Spleen (tissue), 11 donors: ENCODE data around the gene ATP8B2. TPM values are rescaled to one million over a fixed set of nuclear protein-coding genes. Genes with fewer than 3 reads are reported as not detected.
A peak's percentile ranks its signal among the peaks of the same experiment; 100 is the strongest.

Experiments used
- DNase-seq: peaks from one replicate; pipeline ENCODE4 v3.0.0-alpha.2; 2020
- H3K27ac ChIP-seq, 8 donors: fragments of 200-600 bp; sonication (generic) in 7 of 8; 1 replicate in 4 of 8; 2 replicates in 4 of 8; pipeline versions ENCODE4 v1.5.0 to v1.8.0; 2016 to 2021; ENCODE audit warnings: inconsistent platforms in 4 of 8, mild to moderate bottlenecking in 4 of 8, moderate library complexity in 1 of 8
- H3K27me3 ChIP-seq, 7 donors: fragments of 200-600 bp; sonication (generic) in 6 of 7; replicated peaks in 1 of 7; 1 replicate in 4 of 7; 2 replicates in 3 of 7; pipeline versions ENCODE4 v1.5.0 to v1.8.0; 2016 to 2021; ENCODE audit warnings: inconsistent platforms in 3 of 7, mild to moderate bottlenecking in 1 of 7
- H3K36me3 ChIP-seq, 6 donors: fragments of 200-600 bp; sonication (generic) in 5 of 6; 1 replicate in 4 of 6; 2 replicates in 2 of 6; pipeline versions ENCODE4 v1.5.0 to v1.8.0; 2016 to 2021; ENCODE audit warnings: inconsistent platforms in 2 of 6
- H3K4me1 ChIP-seq, 6 donors: fragments of 200-600 bp; sonication (generic) in 5 of 6; 1 replicate in 3 of 6; 2 replicates in 3 of 6; pipeline versions ENCODE4 v1.5.0 to v1.8.0; 2016 to 2021; ENCODE audit warnings: inconsistent platforms in 3 of 6
- H3K4me3 ChIP-seq, 8 donors: fragments of 200-600 bp; sonication (generic) in 7 of 8; 1 replicate in 4 of 8; 2 replicates in 4 of 8; pipeline versions ENCODE4 v1.5.0 to v1.8.0; 2016 to 2021; ENCODE audit warnings: inconsistent platforms in 4 of 8, mild to moderate bottlenecking in 4 of 8, moderate library complexity in 2 of 8
- H3K9me3 ChIP-seq, 8 donors: fragments of 200-600 bp; sonication (generic) in 7 of 8; 1 replicate in 4 of 8; 2 replicates in 4 of 8; pipeline versions ENCODE4 v1.5.0 to v1.8.0; 2016 to 2021; ENCODE audit warnings: inconsistent platforms in 4 of 8
- POLR2A ChIP-seq, 3 donors: fragments of 450-650 bp; IDR thresholded peaks; one replicate each; pipeline ENCODE4 v1.5.1; 2017; ENCODE audit warnings: antibody characterized with exemption in 3 of 3, mild to moderate bottlenecking in 1 of 3
- POLR2AphosphoS5 ChIP-seq, 3 donors: sonication (generic); formaldehyde crosslinking; IDR thresholded peaks; one replicate each; pipeline ENCODE4 v1.5.1; 2017; ENCODE audit warnings: antibody characterized with exemption in 3 of 3
- WGBS, 5 donors: extraction: QIAGEN DNeasy Blood & Tissue Kit in 3 of 5; methylation state at CpG; one replicate each; pipeline versions ENCODE4 v1.1.5 to v1.1.7; 2013 to 2018; 5-methylcytosine and 5-hydroxymethylcytosine counted together
- intact Hi-C: fragments of 100-400 bp; cut with DNase I; formaldehyde crosslinking; loops from one replicate; pipeline ENCODE4 v1.15.0; 2023; ENCODE audit warnings: low total_unique reads
- polyA plus RNA-seq, 3 donors: library from polyadenylated mRNA; stranded (reverse); fragments of 200-250 nt; gene quantifications; one replicate each; pipeline ENCODE4 v1.2.1, GENCODE V29; 2013
- total RNA-seq, 7 donors: library from RNA; depleted of rRNA in 3 of 7; stranded (reverse); fragments of >200 nt in 3 of 7; fragmentation: NEBNext Ultra II Directional in 4 of 7; extraction: Animal tissue kit (Norgen Biotek cat#: 25700) in 4 of 7; gene quantifications; one replicate each; pipeline versions ENCODE4 v1.1.0 to v1.2.1, GENCODE V29; 2016 to 2021
- TF ChIP-seq, protein P1 (sequence below), 11 experiments: fragments of 200-600 bp in 7 of 11; fragments of 450-650 bp in 4 of 11; sonication (generic) in 4 of 11; IDR thresholded peaks in 8 of 11; conservative IDR thresholded peaks in 3 of 11; 1 replicate in 7 of 11; 2 replicates in 4 of 11; pipeline versions ENCODE4 v1.4.0 to v1.8.0; 2016 to 2021; ENCODE audit warnings: antibody characterized with exemption in 11 of 11, inconsistent platforms in 4 of 11, mild to moderate bottlenecking in 1 of 11
- donor health status: healthy with polysubstance abuse.
- donor health status: DM: no; HTN: no; CAD: no; lungs with moderate emphysema.
- donor health status: DM: no; HTN: no; CAD: no.
- donor health status: Bipolar disorder and iron deficiency.
- donor health status: healthy.
- donor health status: DM: no; HTN: no; CAD: no.
- donor health status: DM: yes; HTN: yes; CAD: no.

ATP8B2 gene
- total and polyA plus RNA-seq, 10 donors: 5.4 to 107 (median 44.7) TPM

DNA sequence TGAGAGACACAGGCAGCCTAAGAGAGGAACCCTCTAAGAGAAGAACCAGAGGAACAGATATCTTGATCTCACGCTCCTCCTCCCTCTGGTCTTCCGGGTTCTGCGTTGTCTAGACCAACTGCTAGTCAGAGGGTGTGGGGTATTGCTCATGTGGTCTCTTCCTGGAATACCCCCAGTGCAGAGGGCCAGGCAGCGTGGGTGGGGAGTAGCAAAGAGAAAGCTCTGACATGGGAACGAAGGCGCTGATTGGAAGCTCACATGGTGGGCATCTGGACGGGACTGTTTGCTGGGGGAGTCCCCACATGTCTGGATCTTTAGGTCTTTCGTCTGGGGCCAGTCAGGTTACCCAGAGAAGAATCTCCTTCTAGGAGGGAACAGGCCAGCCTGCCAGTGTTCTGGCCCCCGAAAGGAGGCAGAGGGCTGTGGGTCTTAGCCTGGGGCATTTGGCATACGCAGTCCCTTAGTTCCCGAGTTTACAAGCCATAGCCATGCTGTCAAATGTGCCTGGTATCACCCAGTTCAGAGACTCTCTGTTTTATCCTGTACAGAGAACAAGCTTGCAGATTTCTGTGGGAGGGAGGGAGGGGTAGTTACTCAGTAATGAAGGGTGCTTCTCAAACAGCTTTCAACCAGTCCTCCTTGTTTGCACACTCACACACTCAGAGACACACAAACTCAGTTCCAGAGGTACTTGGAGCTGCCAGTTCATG is 61.5 kb downstream of the ATP8B2 start:
- peak in 1 of 3 donors; percentile 44 for TF ChIP-seq POLR2AphosphoS5 (IDR thresholded peaks at IDR 0.05)
- TF ChIP-seq POLR2A (IDR thresholded peaks at IDR 0.05): no peak
- TF ChIP-seq, protein P1, sequence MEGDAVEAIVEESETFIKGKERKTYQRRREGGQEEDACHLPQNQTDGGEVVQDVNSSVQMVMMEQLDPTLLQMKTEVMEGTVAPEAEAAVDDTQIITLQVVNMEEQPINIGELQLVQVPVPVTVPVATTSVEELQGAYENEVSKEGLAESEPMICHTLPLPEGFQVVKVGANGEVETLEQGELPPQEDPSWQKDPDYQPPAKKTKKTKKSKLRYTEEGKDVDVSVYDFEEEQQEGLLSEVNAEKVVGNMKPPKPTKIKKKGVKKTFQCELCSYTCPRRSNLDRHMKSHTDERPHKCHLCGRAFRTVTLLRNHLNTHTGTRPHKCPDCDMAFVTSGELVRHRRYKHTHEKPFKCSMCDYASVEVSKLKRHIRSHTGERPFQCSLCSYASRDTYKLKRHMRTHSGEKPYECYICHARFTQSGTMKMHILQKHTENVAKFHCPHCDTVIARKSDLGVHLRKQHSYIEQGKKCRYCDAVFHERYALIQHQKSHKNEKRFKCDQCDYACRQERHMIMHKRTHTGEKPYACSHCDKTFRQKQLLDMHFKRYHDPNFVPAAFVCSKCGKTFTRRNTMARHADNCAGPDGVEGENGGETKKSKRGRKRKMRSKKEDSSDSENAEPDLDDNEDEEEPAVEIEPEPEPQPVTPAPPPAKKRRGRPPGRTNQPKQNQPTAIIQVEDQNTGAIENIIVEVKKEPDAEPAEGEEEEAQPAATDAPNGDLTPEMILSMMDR (IDR thresholded peaks at IDR 0.05 in 8 of 11, conservative IDR thresholded peaks at IDR 0.05 in 3 of 11): no peak
- Histone ChIP-seq H3K27me3 (no peaks in the 10 kb centered on the region), H3K4me3 (peak overlapping the region in 2 of 8 donors; percentile 10 to 28), H3K27ac (peak overlapping the region; percentile 16 to 86 (median 72)), H3K9me3 (no peaks in the 10 kb centered on the region), H3K36me3 (no peaks in the 10 kb centered on the region), H3K4me1 (peaks cover 0 to 26% (median 15%) of the 10 kb centered on the region in 6 donors)
- WGBS, 5 donors: 68 to 82% (median 78%) methylated on average over 11 of the region's 11 CpGs
- intact Hi-C loops: no loop called here
- peak; percentile 75 for DNase-seq

DNA sequence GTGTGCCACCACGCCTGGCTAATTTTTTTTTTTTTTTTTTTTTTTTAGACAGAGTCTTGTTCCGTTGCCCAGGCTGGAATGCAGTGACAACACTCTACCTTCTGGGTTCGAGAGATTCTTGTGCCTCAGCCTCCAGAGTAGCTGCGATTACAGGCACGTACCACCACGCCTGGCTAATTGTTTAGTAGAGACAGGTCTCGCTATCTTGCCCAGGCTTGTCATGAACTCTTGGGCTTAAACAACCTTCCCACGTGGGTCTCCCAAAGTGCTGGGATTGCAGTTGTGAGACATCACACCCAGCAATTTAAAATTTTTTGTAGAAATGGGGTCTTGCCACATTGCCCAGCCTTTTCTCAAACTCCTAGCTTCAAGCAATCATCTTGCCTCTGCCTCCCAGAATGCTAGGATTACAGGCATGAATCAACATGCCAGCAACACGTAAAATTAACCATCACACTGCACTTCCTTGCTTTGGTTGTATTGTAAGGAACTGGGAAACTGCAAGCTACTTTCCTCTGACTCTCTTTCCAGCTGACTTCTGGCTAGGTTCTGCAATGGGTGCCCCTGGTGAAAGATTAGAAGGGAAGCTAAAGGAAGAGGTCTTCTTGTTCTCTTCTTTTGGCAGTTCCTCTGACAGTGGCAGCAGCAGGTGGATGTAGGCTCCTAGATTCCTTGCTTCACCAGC is 65.9 kb downstream of the ATP8B2 start:
- DNase-seq: no peak
- Histone ChIP-seq H3K4me3 (no peak overlapping the region), H3K27me3 (no peaks in the 10 kb centered on the region), H3K36me3 (no peaks in the 10 kb centered on the region), H3K4me1 (peaks cover 0 to 8% (median 2%) of the 10 kb centered on the region in 6 donors), H3K27ac (no peak overlapping the region), H3K9me3 (peaks cover 0 to 6% (median 0%) of the 10 kb centered on the region in 8 donors)
- no peak for TF ChIP-seq POLR2AphosphoS5 (IDR thresholded peaks at IDR 0.05)
- TF ChIP-seq POLR2A (IDR thresholded peaks at IDR 0.05): no peak
- TF ChIP-seq, protein P1 (IDR thresholded peaks at IDR 0.05 in 8 of 11, conservative IDR thresholded peaks at IDR 0.05 in 3 of 11): no peak
- intact Hi-C loops: no loop called here
- WGBS, 5 donors: 88 to 91% (median 89%) methylated on average over 9 of the region's 9 CpGs

DNA sequence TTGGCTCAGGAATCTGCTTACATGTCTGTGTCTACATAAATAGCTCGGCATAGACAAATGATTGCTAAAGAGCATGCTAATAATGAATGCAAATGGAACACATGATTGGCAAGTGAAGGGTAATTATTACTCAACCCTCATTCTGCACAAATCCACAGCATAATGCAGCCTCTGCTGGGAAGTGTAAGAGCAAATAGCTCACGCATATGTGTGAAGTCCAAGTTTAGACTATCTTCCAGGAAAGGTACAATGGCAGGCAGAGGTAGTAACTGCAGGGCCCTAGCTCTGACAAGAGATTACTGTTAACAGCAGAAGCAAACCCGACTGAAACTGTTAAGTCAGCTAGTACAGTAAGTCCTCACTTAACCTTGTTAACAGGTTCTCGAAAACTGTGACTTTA is 72.8 kb downstream of the ATP8B2 start:
- H3K36me3 ChIP-seq: no peaks in the 10 kb centered on the region
- peaks cover 0 to 45% (median 26%) of the 10 kb centered on the region in 6 donors for H3K4me1 ChIP-seq
- DNase-seq: no peak
- TF ChIP-seq POLR2AphosphoS5 (IDR thresholded peaks at IDR 0.05): no peak
- TF ChIP-seq, protein P1 (IDR thresholded peaks at IDR 0.05 in 8 of 11, conservative IDR thresholded peaks at IDR 0.05 in 3 of 11): no peak
- TF ChIP-seq POLR2A (IDR thresholded peaks at IDR 0.05): no peak
- peaks cover 0 to 6% (median 0%) of the 10 kb centered on the region in 8 donors for H3K9me3 ChIP-seq
- no peaks in the 10 kb centered on the region for H3K27me3 ChIP-seq
- H3K4me3 ChIP-seq: no peak overlapping the region
- peak overlapping the region in 2 of 8 donors; percentile 35 to 38 for H3K27ac ChIP-seq
- intact Hi-C loops: no loop called here
- 47 to 73% (median 66%) methylated on average over 4 of the region's 4 CpGs for WGBS, 5 donors

- Histone ChIP-seq H3K27ac (peak overlapping the region in 1 of 8 donors; percentile 38), H3K36me3 (no peaks in the 10 kb centered on the region), H3K4me3 (no peak overlapping the region), H3K27me3 (no peaks in the 10 kb centered on the region), H3K9me3 (peaks cover 0 to 6% (median 0%) of the 10 kb centered on the region in 8 donors), H3K4me1 (peaks cover 1 to 50% (median 32%) of the 10 kb centered on the region in 6 donors)
- DNase-seq: no peak
- 86 to 95% (median 92%) methylated on average over 4 of the region's 4 CpGs for WGBS, 5 donors
- TF ChIP-seq POLR2A (IDR thresholded peaks at IDR 0.05) (no peak), POLR2AphosphoS5 (IDR thresholded peaks at IDR 0.05) (no peak)
- TF ChIP-seq, protein P1 (IDR thresholded peaks at IDR 0.05 in 8 of 11, conservative IDR thresholded peaks at IDR 0.05 in 3 of 11): no peak
- intact Hi-C loops: no loop called here
These were observed 73.4 kb downstream of the ATP8B2 start for GRCh38 chr1:154398678-154399077.
